Fibroblast of mammary gland (primary cell): Measurements from ENCODE around the gene TTC33.

ENCODE experiments used
- DNase-seq: peaks from one replicate; pipeline ENCODE4 v3.0.0-alpha.2; 2010; ENCODE audit warnings: low read depth
- H3K4me3 ChIP-seq: 2 replicates; pipeline ENCODE4 v1.5.1; 2011; ENCODE audit warnings: low read depth, mild to moderate bottlenecking, low read length, moderate library complexity; ENCODE audit not compliant: control insufficient read depth
- CTCF ChIP-seq: conservative IDR thresholded peaks from 2 replicates; pipeline ENCODE4 v1.5.1; 2011; ENCODE audit warnings: low read depth, low read length, inconsistent platforms; ENCODE audit not compliant: control insufficient read depth, insufficient read depth

TTC33 gene

GRCh38 chr5:40577718-40578117, 178.0 kb downstream of the TTC33 start:
- TF ChIP-seq CTCF, result no peak
- DNase-seq, result no peak
- H3K4me3 ChIP-seq, result no peak overlapping the region

GRCh38 chr5:40575921-40576320, 179.8 kb downstream of the TTC33 start:
- H3K4me3 ChIP-seq, result no peak overlapping the region
- DNase-seq, result no peak
- TF ChIP-seq CTCF, result no peak

GRCh38 chr5:40575411-40575810, 180.3 kb downstream of the TTC33 start:
- DNase-seq, result no peak
- no peak for TF ChIP-seq CTCF
- no peak overlapping the region for H3K4me3 ChIP-seq

GRCh38 chr5:40572937-40573336, 182.8 kb downstream of the TTC33 start:
- H3K4me3 ChIP-seq, result no peak overlapping the region
- DNase-seq, result peak; percentile 94
- TF ChIP-seq CTCF, result no peak

- H3K4me3 ChIP-seq, result no peak overlapping the region
- no peak for TF ChIP-seq CTCF
- peak; percentile 50 for DNase-seq
Measured at GRCh38 chr5:40572391-40572790, 183.4 kb downstream of the TTC33 start.

GRCh38 chr5:40571729-40572128, 184.0 kb downstream of the TTC33 start:
- no peak for DNase-seq
- TF ChIP-seq CTCF, result no peak
- no peak overlapping the region for H3K4me3 ChIP-seq
